ENCODE measurements around the gene SAP30.

The SAP30 gene

DNA sequence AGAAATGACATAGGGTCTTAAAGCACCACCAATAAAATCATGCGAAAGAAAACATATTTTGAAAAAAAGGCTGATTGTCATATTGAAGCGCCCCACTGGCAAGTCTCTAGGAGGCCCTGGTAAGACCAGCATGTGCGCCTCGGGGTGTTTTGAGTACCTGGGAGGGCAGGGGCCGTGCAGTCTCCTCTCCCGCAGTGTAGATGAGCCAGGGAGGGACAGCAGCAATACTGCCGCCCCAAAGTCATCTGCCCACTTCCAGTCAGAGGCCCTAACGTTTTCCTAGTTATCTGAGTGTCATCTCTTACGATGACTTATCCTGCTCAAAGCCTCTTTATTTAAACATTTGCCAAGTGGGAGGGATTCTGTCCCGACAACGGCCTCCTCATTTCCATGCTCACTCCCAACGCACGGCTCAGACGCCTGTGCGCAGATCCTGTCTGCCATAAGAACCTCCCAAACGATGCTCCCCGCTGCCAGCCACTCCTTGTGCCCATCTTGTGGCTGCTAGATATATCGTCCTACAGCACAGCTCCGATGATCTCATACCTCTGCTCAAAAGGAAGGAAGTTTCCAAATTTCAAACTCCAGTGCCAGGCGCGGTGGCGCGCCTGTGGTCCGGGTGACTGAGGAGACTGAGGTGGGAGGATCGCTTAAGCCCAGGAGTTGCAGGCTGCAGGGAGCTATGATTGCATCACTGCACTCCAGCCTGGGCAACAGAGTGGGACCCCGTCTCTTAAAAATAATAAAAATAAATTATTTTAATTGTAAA, 45.3 kb downstream of the SAP30 start:
- DNase-seq (ENCODE audit: low spot score) = no peak

DNA sequence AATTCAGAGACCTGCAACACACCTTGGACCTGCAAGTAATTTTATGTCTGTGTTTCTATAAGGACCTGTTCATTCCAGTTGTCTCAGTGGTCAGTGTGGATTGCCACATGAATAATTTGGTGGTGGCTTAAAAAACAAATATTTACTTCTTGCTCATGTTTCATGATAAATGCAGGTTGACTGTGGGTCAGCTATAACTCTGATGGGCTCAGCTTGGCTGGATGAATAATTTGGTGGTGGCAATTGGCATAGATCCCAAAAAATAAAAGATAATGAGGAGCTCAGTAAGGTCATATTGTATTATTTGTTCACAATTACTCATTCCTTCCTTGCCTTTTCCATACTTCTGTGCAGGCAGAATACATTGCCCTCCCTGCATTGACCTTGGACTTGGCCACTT, 47.1 kb downstream of the SAP30 start:
- no peak for DNase-seq (ENCODE audit: low spot score)

DNA sequence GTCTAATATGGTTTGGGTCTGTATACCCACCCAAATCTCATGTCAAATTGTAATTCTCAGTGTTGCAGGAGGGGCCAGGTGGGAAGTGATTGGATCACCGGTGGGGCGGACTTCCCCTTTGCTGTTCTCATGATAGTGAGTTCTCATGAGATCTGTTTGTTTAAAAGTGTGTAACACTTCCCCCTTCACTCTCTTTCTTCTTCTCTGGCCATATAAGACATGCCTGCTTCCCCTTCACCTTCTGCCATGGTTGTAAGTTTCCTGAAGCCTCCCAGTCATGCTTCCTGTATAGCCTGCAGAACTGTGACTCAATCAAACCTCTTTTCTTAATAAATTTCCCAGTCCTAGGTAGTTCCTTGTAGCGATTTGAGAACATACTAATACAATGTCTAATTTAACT, 47.9 kb downstream of the SAP30 start:
- no peak for DNase-seq (ENCODE audit: low spot score)

- DNase-seq (ENCODE audit: low spot score) = peak; percentile 65
These were observed 49.6 kb downstream of the SAP30 start for GRCh38 chr4:173420324-173420752.

- DNase-seq (ENCODE audit: low spot score) = no peak
These were observed 50.0 kb downstream of the SAP30 start for GRCh38 chr4:173420801-173421200.

DNA sequence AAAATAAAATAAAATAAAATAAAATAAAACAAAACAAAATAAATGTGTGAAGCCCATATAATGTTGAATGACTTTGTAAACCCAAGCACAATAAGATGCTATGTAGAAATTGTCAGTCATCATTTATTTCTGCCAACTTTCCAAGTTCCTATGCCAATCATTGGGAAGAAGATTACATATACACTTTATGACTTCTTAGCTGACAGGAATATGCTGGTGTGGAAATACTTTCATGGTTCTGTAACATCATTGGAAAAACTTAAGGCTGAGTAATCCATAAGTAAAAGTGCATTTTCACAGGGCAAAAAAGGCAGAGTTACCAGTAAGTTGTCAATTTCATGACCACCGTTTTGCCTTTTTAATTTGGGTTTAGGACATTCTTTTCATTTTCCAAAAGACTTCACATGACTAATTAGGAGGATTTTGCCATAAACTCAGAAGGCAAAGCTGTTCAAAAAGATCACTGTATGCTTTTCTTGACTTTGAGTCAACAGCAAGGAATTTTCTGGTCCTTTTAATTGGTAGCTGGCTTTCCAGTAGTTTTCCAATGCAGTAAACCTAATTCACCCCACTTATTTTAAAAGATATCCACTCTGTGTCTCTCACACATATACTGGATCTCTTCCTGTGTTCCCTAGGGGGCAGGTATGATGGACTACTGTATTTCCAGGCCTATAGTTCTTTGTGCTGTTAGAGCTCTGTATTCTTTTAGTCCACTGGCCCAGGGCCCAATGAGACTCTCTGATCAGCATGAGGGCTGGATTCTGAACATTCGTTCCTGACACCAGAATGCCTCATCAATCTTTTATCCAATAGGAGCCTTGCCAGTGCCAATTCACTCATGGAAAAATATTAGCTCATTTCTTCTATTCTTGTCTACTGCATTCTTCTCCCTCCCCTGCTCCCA, 54.4 kb downstream of the SAP30 start:
- no peak for DNase-seq (ENCODE audit: low spot score)

DNA sequence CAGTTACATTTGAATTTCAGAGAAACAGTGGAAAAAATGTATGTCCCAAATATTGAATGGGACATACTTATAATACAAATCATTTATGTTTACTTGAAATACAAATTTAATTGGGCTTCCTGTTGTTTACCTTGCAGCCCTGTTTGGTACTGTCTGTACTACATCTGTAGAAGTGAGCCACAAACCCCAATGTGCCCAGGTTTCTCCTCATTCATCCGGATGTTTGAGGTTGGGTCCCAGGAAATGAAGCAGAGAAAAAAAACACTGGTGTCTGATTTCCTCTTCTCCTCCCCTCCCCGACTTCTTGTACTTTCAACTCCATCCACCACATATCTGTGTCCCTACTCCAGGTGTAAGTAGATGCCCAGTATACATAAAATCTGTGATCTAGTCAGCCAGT, 55.3 kb downstream of the SAP30 start:
- DNase-seq (ENCODE audit: low spot score) = no peak
